Heart right ventricle (tissue), 16 donors: ENCODE results near the gene GRM7. TPM values are rescaled to one million over a fixed set of nuclear protein-coding genes. Genes with fewer than 3 reads are reported as not detected.

Experiments used
- ATAC-seq, 8 donors: fragments of 200-7000 bp; cut with Tn5 transposase; one replicate each; pipeline ENCODE4 v1.9.1; 2020; ENCODE audit warnings: mild to moderate bottlenecking in 8 of 8, moderate library complexity in 8 of 8, moderate number of reproducible peaks in 1 of 8
- DNase-seq, 2 donors: peaks; one replicate each; pipeline ENCODE4 v3.0.0-alpha.2; 2020
- H3K27ac ChIP-seq, 10 donors: fragments of 200-600 bp; sonication (generic) in 2 of 10; one replicate each; pipeline versions ENCODE4 v1.5.0 to v1.8.0; 2020 to 2022; ENCODE audit warnings: mild to moderate bottlenecking in 3 of 10
- H3K27me3 ChIP-seq, 7 donors: fragments of 200-600 bp; one replicate each; pipeline ENCODE4 v1.8.0; 2021 to 2022; ENCODE audit warnings: mild to moderate bottlenecking in 2 of 7
- H3K36me3 ChIP-seq, 9 donors: fragments of 200-600 bp; sonication (generic) in 1 of 9; one replicate each; pipeline versions ENCODE4 v1.5.0 to v1.8.0; 2020 to 2022; ENCODE audit warnings: mild to moderate bottlenecking in 2 of 9
- H3K4me1 ChIP-seq, 9 donors: fragments of 200-600 bp; sonication (generic) in 1 of 9; one replicate each; pipeline versions ENCODE4 v1.5.0 to v1.8.0; 2020 to 2022; ENCODE audit warnings: mild to moderate bottlenecking in 4 of 9
- H3K4me3 ChIP-seq, 10 donors: fragments of 200-600 bp; sonication (generic) in 2 of 10; one replicate each; pipeline versions ENCODE4 v1.5.0 to v1.8.0; 2020 to 2022; ENCODE audit warnings: mild to moderate bottlenecking in 7 of 10, moderate library complexity in 2 of 10
- H3K9me3 ChIP-seq, 11 donors: fragments of 200-600 bp in 10 of 11; sonication (generic) in 2 of 11; one replicate each; pipeline versions ENCODE4 v1.5.0 to v1.8.0; 2013 to 2022; ENCODE audit warnings: mild to moderate bottlenecking in 2 of 11, control low read depth in 1 of 11, moderate library complexity in 1 of 11
- WGBS, 2 donors: extraction: QIAGEN DNeasy Blood & Tissue Kit; methylation state at CpG; one replicate each; pipeline ENCODE4 v1.1.7; 2013; ENCODE audit warnings: inconsistent platforms in 1 of 2; 5-methylcytosine and 5-hydroxymethylcytosine counted together
- intact Hi-C, 10 donors: fragments of 100-400 bp; cut with DNase I; formaldehyde crosslinking; loops; one replicate each; pipeline versions ENCODE4 v1.11.1 to v1.14.2; 2022
- polyA plus RNA-seq, 2 donors: library from polyadenylated mRNA; stranded (reverse); fragments of 200-250 nt; gene quantifications; one replicate each; pipeline ENCODE4 v1.2.3, GENCODE V29; 2013
- total RNA-seq, 10 donors: library from RNA; stranded (reverse); fragmentation: NEBNext Ultra II Directional in 3 of 10; extraction: Animal tissue kit (Norgen Biotek cat#: 25700) in 3 of 10; gene quantifications; one replicate each; pipeline versions ENCODE4 v1.2.1 to v1.2.4, GENCODE V29; 2021 to 2023
- TF ChIP-seq, protein P1 (sequence below), 9 donors: fragments of 200-600 bp; sonication (generic) in 2 of 9; IDR thresholded peaks; one replicate each; pipeline versions ENCODE4 v1.5.0 to v1.8.0; 2021 to 2022; ENCODE audit warnings: antibody characterized with exemption in 9 of 9, mild to moderate bottlenecking in 5 of 9, moderate library complexity in 1 of 9
- donor health status: Arrhythmogenic right ventricular cardiomyopathy.
- donor health status: ischemic (EF 13 %, LVEDD 7.1; RV severe dilation, severe dysfunction).
- donor health status: healthy with polysubstance abuse.
- donor health status: DM: no; HTN: yes; CAD: no.
- donor health status: DM: no; HTN: no; CAD: no.
- donor health status: ischemic (EF 25% LVEDD 6.9; RV normal size, moderate dysfunction).
- donor health status: ischemic (EF 25% LVEDD 5.7; RV mildly dilated, moderate dysfunction).
- donor health status: healthy.
- donor health status: DM: yes; HTN: yes; CAD: no.
- donor health status: Ischemic cardiomyopathy.
- donor health status: ischemic (EF 35%, LVEDD 5.7; RV mildly dilated, moderate dysfunction).
- donor health status: nonischemic (EF 11% LVEDD 7.7; RV severe dilation, severe dysfunction).
- donor health status: DM: yes; HTN: yes; CAD: no.
- donor health status: PGD.
- donor health status: ischemic (EF 29% LVEDD 5.4; RV normal size, mild dysfunction).
- donor health status: nonischemic (EF 23%, LVEDD 6.1; RV moderate dilation, normal function).

Gene GRM7
- total and polyA plus RNA-seq, 12 donors, result not detected

DNA sequence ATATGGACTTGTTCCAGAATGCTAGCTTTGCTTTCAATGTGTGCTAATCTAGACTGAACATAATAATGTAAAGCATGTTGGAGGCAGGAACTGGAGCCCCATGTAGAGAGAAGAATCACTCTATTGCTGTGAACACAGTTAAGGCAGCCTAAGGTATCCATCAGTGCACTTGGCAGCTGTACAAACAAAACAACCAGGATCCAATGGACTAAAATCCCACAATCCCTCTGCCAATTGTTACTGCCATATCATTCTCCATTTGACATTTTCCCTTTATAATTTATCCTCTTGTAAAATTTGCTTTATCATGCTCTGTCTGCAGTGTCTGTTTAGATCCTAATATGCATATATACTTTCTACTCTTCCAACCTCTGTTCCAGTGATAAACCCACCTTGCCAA is 883.9 kb downstream of the GRM7 start:
- no peaks in the 10 kb centered on the region for H3K4me1 ChIP-seq
- H3K4me3 ChIP-seq, result no peak overlapping the region
- no peak overlapping the region for H3K27ac ChIP-seq
- DNase-seq, result no peak
- TF ChIP-seq, protein P1, sequence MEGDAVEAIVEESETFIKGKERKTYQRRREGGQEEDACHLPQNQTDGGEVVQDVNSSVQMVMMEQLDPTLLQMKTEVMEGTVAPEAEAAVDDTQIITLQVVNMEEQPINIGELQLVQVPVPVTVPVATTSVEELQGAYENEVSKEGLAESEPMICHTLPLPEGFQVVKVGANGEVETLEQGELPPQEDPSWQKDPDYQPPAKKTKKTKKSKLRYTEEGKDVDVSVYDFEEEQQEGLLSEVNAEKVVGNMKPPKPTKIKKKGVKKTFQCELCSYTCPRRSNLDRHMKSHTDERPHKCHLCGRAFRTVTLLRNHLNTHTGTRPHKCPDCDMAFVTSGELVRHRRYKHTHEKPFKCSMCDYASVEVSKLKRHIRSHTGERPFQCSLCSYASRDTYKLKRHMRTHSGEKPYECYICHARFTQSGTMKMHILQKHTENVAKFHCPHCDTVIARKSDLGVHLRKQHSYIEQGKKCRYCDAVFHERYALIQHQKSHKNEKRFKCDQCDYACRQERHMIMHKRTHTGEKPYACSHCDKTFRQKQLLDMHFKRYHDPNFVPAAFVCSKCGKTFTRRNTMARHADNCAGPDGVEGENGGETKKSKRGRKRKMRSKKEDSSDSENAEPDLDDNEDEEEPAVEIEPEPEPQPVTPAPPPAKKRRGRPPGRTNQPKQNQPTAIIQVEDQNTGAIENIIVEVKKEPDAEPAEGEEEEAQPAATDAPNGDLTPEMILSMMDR (IDR thresholded peaks at IDR 0.05), result no peak
- intact Hi-C loops, result no loop called here
- no peak for ATAC-seq
- no peaks in the 10 kb centered on the region for H3K36me3 ChIP-seq
- peaks cover 0 to 4% (median 0%) of the 10 kb centered on the region in 7 donors for H3K27me3 ChIP-seq
- H3K9me3 ChIP-seq, result no peaks in the 10 kb centered on the region

DNA sequence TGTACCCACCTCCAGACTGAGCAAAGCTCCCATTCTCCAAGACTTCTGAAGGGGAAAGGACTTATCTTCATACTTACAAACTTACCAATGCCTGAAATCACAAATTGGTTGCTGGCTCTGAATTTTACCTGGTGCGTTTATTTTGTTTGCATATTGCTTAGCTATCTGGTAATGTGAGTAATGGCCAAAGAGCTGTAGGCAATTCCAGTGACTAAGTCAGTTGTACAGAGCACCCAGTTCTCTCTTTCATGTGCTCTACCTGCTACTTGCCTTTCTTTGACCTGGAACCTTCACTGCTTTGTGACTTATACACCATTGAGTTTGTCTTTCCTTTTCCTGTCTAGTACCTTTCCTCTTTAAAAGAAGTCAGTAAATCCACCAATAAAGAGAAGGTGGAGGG is 884.8 kb downstream of the GRM7 start:
- DNase-seq, result no peak
- H3K9me3 ChIP-seq, result no peaks in the 10 kb centered on the region
- TF ChIP-seq, protein P1 (IDR thresholded peaks at IDR 0.05), result no peak
- peaks cover 0 to 4% (median 0%) of the 10 kb centered on the region in 7 donors for H3K27me3 ChIP-seq
- H3K4me3 ChIP-seq, result no peak overlapping the region
- H3K4me1 ChIP-seq, result no peaks in the 10 kb centered on the region
- intact Hi-C loops, result no loop called here
- no peak for ATAC-seq
- no peak overlapping the region for H3K27ac ChIP-seq
- 84 to 85% methylated on average over 1 of the region's 1 CpG for WGBS, 2 donors
- H3K36me3 ChIP-seq, result no peaks in the 10 kb centered on the region

DNA sequence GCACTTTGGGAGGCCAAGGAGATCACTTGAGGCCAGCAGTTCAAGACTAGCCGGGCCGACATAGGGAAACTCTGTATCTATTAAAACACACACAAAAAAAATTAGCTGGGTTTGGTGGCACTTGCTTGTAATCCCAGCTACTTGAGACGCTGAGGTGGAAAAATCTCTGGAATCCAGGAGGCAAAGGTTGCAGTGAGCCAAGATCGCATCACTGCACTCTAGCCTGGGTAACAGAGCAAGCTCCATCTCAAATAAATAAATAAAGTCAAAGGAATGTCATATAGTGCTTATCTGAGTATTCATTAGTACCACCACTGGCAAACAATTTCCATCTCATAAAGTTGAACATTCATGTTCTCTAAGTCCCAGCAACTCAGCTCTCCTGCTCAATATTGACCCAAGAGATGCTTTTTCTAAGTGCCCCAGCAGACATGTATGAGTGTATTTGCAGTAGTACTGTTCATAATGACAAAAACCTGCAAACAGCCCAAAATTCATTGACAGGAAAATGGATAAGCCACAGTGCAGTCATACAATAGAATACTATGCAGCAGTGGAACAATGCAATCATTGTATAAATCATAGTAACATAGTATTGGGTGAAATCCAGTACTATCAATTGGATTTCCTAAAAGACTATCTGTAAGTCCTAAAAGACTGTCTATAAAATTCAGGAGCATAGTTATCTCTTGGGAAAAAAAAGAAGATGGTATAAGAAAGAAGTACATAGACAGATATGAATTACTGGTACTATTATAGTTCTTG is 889.2 kb downstream of the GRM7 start:
- 76 to 80% methylated on average over 4 of the region's 4 CpGs for WGBS, 2 donors
- Histone ChIP-seq H3K4me1 (no peaks in the 10 kb centered on the region), H3K27ac (no peak overlapping the region), H3K9me3 (no peaks in the 10 kb centered on the region), H3K27me3 (peaks cover 0 to 4% (median 0%) of the 10 kb centered on the region in 7 donors), H3K4me3 (no peak overlapping the region), H3K36me3 (no peaks in the 10 kb centered on the region)
- TF ChIP-seq, protein P1 (IDR thresholded peaks at IDR 0.05), result no peak
- no peak for DNase-seq
- intact Hi-C loops, result no loop called here
- no peak for ATAC-seq

DNA sequence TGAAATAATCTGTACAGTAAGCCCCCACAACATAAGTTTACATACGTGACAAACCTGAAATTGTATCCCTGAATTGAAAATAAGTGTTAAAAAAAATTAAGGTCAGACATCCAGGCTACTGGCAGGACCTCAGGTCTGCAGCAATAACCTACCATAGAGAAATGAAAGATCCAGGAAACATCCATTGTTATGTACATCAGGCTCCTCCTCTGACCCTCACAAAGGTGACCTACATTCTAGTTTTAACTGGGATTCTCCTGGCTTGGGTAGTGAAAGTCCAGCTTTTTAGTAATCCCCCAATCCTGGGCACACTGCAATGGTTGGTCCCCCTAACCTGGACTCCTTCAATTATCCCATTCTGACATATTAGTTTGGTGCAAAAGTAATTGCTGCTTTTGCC is 891.1 kb downstream of the GRM7 start:
- ATAC-seq, result no peak
- DNase-seq, result no peak
- intact Hi-C loops, result no loop called here
- H3K9me3 ChIP-seq, result no peaks in the 10 kb centered on the region
- no peaks in the 10 kb centered on the region for H3K4me1 ChIP-seq
- TF ChIP-seq, protein P1 (IDR thresholded peaks at IDR 0.05), result no peak
- no peak overlapping the region for H3K4me3 ChIP-seq
- H3K27ac ChIP-seq, result no peak overlapping the region
- 70 to 82% methylated on average over 1 of the region's 1 CpG for WGBS, 2 donors
- no peaks in the 10 kb centered on the region for H3K36me3 ChIP-seq
- peaks cover 0 to 4% (median 0%) of the 10 kb centered on the region in 7 donors for H3K27me3 ChIP-seq
